Ishikawa (cell line): Measurements from ENCODE around the gene NGFR.

Source experiments
- EP300 ChIP-seq: IDR thresholded peaks from 2 replicates; pipeline ENCODE4 v1.6.1; 2012; ENCODE audit warnings: borderline replicate concordance
- FOXM1 ChIP-seq: IDR thresholded peaks from 2 replicates; pipeline ENCODE4 v1.6.1; 2012; ENCODE audit warnings: low read depth, borderline replicate concordance
- MAX ChIP-seq: IDR thresholded peaks from 2 replicates; pipeline ENCODE4 v1.6.1; 2012
- NFIC ChIP-seq: IDR thresholded peaks from 2 replicates; pipeline ENCODE4 v1.6.1; 2012
- TAF1 ChIP-seq: IDR thresholded peaks from 2 replicates; pipeline ENCODE4 v1.6.1; 2012; ENCODE audit warnings: low read depth, mild to moderate bottlenecking
- TEAD4 ChIP-seq: IDR thresholded peaks from 2 replicates; pipeline ENCODE4 v1.6.1; 2012
- YY1 ChIP-seq: IDR thresholded peaks from 2 replicates; pipeline ENCODE4 v1.6.1; 2012; ENCODE audit warnings: low read depth
- ZBTB7A ChIP-seq: IDR thresholded peaks from 2 replicates; pipeline ENCODE4 v1.6.1; 2012; ENCODE audit warnings: low read depth
- TF ChIP-seq, protein P1 (sequence below): IDR thresholded peaks from 2 replicates; pipeline ENCODE4 v1.6.1; 2012; ENCODE audit warnings: low read depth, mild to moderate bottlenecking

- TF ChIP-seq FOXM1: no peak
- no peak for TF ChIP-seq EP300
- TF ChIP-seq TEAD4: no peak
- no peak for TF ChIP-seq TAF1
- TF ChIP-seq MAX: no peak
- no peak for TF ChIP-seq YY1
- TF ChIP-seq, protein P1, sequence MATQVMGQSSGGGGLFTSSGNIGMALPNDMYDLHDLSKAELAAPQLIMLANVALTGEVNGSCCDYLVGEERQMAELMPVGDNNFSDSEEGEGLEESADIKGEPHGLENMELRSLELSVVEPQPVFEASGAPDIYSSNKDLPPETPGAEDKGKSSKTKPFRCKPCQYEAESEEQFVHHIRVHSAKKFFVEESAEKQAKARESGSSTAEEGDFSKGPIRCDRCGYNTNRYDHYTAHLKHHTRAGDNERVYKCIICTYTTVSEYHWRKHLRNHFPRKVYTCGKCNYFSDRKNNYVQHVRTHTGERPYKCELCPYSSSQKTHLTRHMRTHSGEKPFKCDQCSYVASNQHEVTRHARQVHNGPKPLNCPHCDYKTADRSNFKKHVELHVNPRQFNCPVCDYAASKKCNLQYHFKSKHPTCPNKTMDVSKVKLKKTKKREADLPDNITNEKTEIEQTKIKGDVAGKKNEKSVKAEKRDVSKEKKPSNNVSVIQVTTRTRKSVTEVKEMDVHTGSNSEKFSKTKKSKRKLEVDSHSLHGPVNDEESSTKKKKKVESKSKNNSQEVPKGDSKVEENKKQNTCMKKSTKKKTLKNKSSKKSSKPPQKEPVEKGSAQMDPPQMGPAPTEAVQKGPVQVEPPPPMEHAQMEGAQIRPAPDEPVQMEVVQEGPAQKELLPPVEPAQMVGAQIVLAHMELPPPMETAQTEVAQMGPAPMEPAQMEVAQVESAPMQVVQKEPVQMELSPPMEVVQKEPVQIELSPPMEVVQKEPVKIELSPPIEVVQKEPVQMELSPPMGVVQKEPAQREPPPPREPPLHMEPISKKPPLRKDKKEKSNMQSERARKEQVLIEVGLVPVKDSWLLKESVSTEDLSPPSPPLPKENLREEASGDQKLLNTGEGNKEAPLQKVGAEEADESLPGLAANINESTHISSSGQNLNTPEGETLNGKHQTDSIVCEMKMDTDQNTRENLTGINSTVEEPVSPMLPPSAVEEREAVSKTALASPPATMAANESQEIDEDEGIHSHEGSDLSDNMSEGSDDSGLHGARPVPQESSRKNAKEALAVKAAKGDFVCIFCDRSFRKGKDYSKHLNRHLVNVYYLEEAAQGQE: no peak
- no peak for TF ChIP-seq ZBTB7A
- no peak for TF ChIP-seq NFIC
These were observed 62.4 kb downstream of the NGFR start for GRCh38 chr17:49557312-49558024.
